ENCODE results near the gene NPIPB8. TPM values are rescaled to one million over a fixed set of nuclear protein-coding genes. Genes with fewer than 3 reads are reported as not detected.
A peak's percentile ranks its signal among the peaks of the same experiment; 100 is the strongest.
"Not testable (repeated sequence)": the region's sequence is repeated elsewhere in the genome, so short reads cannot be mapped to it uniquely, and the experiment has no call there.

Gene NPIPB8
- total RNA-seq, result under 1 TPM in 2 of 4 donors, not detected in 2; 0.44 to 0.95 TPM
- not detected for polyA plus RNA-seq
- long read RNA-seq, donor 1, result 0 reads
- long read RNA-seq, donor 2, result 0 reads
- long read RNA-seq, donor 3, result 0 reads
- long read RNA-seq, donor 4, result 0 reads

GRCh38 chr16:28637765-28638164 lies at the start of gene NPIPB8:
TSS of gene NPIPB8 (plus strand) at chr16:28638065. CDS start at chr16:28638361, 296 bp downstream.
- H3K27ac ChIP-seq (ENCODE audit: low read length); ATAC-seq; H3K4me3 ChIP-seq (ENCODE audit: low read length); H3K9me3 ChIP-seq (ENCODE audit: control insufficient read depth, low read length); H3K27me3 ChIP-seq (ENCODE audit: control insufficient read depth, insufficient read depth); DNase-seq; intact Hi-C loops (cut with DNase I); H3K4me1 ChIP-seq (ENCODE audit: control insufficient read depth, insufficient read depth, low read length): not testable (repeated sequence)
- no CpG with 5 or more reads among the region's 1 CpG for WGBS

- no peak for ATAC-seq
- intact Hi-C loops (cut with DNase I), result no loop called here
Observed at GRCh38 chr16:28589069-28589468, 48.8 kb upstream of the NPIPB8 start.

DNA sequence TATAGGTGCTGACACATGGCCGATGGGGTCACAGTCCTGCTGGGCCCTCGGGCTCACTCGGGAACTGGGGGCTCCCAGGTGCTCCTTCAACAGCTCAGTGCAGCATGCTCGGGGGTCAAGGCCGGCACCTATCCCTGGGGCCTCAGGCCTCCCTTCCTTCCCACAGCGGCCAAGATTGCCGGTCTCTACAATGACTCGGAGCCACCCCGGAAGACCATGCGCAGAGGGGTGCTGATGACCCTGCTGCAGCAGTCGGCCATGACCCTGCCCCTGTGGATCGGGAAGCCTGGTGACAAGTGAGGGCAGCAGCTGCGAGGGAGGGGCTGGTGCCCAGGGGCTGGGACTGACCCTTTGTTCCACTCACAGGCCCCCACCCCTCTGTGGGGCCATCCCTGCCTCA lies 47.9 kb upstream of the NPIPB8 start:
- WGBS, result 94% methylated on average over 13 of the region's 13 CpGs
- H3K27ac ChIP-seq (ENCODE audit: low read length), result no peak overlapping the region
- no peaks in the 10 kb centered on the region for H3K27me3 ChIP-seq (ENCODE audit: control insufficient read depth, insufficient read depth)
- no peaks in the 10 kb centered on the region for H3K9me3 ChIP-seq (ENCODE audit: control insufficient read depth, low read length)
- DNase-seq (no peak), ATAC-seq (no peak)
- H3K4me1 ChIP-seq (ENCODE audit: control insufficient read depth, insufficient read depth, low read length), result no peaks in the 10 kb centered on the region
- intact Hi-C loops (cut with DNase I), result no loop called here
- no peak overlapping the region for H3K4me3 ChIP-seq (ENCODE audit: low read length)

More at GRCh38 chr16:28589069-28589468, 48.8 kb upstream of the NPIPB8 start:
- H3K27ac ChIP-seq (ENCODE audit: low read length), result no peak overlapping the region
- no peaks in the 10 kb centered on the region for H3K9me3 ChIP-seq (ENCODE audit: control insufficient read depth, low read length)
- no peaks in the 10 kb centered on the region for H3K4me1 ChIP-seq (ENCODE audit: control insufficient read depth, insufficient read depth, low read length)
- no peaks in the 10 kb centered on the region for H3K27me3 ChIP-seq (ENCODE audit: control insufficient read depth, insufficient read depth)
- 95% methylated on average over 8 of the region's 8 CpGs for WGBS
- DNase-seq, result no peak
- H3K4me3 ChIP-seq (ENCODE audit: low read length), result no peak overlapping the region

DNA sequence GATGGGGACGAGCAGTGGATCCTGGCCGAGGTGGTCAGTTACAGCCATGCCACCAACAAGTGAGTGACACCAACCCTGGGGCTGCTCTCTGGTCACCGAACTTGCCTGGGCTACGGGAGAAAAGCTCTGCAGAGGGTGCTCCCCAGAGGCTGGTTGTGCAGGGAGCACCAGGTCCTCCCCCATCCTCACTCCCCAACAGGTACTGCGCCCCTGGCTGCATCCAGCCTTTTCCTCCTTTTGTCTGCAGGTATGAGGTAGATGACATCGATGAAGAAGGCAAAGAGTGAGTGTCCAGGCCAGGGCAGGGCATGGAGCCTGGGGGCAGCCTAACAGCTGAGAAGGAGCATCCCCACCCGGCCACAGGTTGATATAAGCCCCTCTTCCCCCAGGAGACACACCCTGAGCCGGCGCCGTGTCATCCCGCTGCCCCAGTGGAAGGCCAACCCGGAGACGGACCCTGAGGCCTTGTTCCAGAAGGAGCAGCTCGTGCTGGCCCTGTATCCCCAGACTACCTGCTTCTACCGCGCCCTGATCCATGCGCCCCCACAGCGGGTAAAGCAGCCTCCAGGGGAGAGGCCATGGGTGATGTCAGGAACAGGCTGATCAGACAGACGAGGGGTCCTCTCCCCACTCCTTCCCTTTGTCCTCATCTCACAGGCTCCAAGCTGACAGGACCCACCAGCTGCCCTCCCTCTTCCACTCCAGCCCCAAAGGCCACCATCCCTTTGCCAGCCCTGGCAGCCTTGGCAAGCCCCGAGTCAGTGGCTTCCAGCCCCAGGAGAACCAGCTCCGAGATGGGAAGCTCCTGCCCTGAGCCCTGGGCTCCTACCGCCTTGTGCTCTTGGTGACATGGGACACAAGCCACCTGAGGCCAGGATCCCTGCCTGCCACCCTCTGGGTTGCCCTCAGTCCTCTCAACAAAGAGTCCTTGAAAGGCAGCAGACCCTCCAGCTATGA lies 47.2 kb upstream of the NPIPB8 start:
- H3K4me1 ChIP-seq (ENCODE audit: control insufficient read depth, insufficient read depth, low read length), result no peaks in the 10 kb centered on the region
- H3K9me3 ChIP-seq (ENCODE audit: control insufficient read depth, low read length), result no peaks in the 10 kb centered on the region
- intact Hi-C loops (cut with DNase I), result no loop called here
- H3K27me3 ChIP-seq (ENCODE audit: control insufficient read depth, insufficient read depth), result no peaks in the 10 kb centered on the region
- DNase-seq (no peak), ATAC-seq (no peak)
- WGBS, result 92% methylated on average over 22 of the region's 22 CpGs
- H3K4me3 ChIP-seq (ENCODE audit: low read length), result no peak overlapping the region
- no peak overlapping the region for H3K27ac ChIP-seq (ENCODE audit: low read length)

- ATAC-seq, result no peak
- no peaks in the 10 kb centered on the region for H3K27me3 ChIP-seq (ENCODE audit: control insufficient read depth, insufficient read depth)
- intact Hi-C loops (cut with DNase I), result no loop called here
Observed at GRCh38 chr16:28591355-28591754, 46.5 kb upstream of the NPIPB8 start.

GRCh38 chr16:28592511-28592910 lies 45.4 kb upstream of the NPIPB8 start:
- intact Hi-C loops (cut with DNase I), result no loop called here
- Histone ChIP-seq H3K9me3 (ENCODE audit: control insufficient read depth, low read length) (no peaks in the 10 kb centered on the region), H3K4me3 (ENCODE audit: low read length) (no peak overlapping the region), H3K4me1 (ENCODE audit: control insufficient read depth, insufficient read depth, low read length) (peaks cover 13% of the 10 kb centered on the region), H3K27ac (ENCODE audit: low read length) (no peak overlapping the region), H3K27me3 (ENCODE audit: control insufficient read depth, insufficient read depth) (no peaks in the 10 kb centered on the region)
- DNase-seq, result no peak
- ATAC-seq, result no peak
- WGBS, result 90% methylated on average over 5 of the region's 5 CpGs

More at GRCh38 chr16:28591355-28591754, 46.5 kb upstream of the NPIPB8 start:
- WGBS, result 87% methylated on average over 6 of the region's 6 CpGs
- Histone ChIP-seq H3K4me3 (ENCODE audit: low read length) (no peak overlapping the region), H3K4me1 (ENCODE audit: control insufficient read depth, insufficient read depth, low read length) (peaks cover 4% of the 10 kb centered on the region), H3K27ac (ENCODE audit: low read length) (no peak overlapping the region), H3K9me3 (ENCODE audit: control insufficient read depth, low read length) (no peaks in the 10 kb centered on the region)
- no peak for DNase-seq

- peak in 1 of 3 donors; percentile 58 for DNase-seq
- Histone ChIP-seq H3K9me3 (ENCODE audit: control insufficient read depth, low read length) (no peaks in the 10 kb centered on the region), H3K27me3 (ENCODE audit: control insufficient read depth, insufficient read depth) (no peaks in the 10 kb centered on the region), H3K4me1 (ENCODE audit: control insufficient read depth, insufficient read depth, low read length) (peaks cover 13% of the 10 kb centered on the region), H3K4me3 (ENCODE audit: low read length) (no peak overlapping the region), H3K27ac (ENCODE audit: low read length) (no peak overlapping the region)
- no peak for ATAC-seq
- intact Hi-C loops (cut with DNase I), result no loop called here
- 87% methylated on average over 13 of the region's 13 CpGs for WGBS
Observed at GRCh38 chr16:28592979-28593553, 44.8 kb upstream of the NPIPB8 start.

DNA sequence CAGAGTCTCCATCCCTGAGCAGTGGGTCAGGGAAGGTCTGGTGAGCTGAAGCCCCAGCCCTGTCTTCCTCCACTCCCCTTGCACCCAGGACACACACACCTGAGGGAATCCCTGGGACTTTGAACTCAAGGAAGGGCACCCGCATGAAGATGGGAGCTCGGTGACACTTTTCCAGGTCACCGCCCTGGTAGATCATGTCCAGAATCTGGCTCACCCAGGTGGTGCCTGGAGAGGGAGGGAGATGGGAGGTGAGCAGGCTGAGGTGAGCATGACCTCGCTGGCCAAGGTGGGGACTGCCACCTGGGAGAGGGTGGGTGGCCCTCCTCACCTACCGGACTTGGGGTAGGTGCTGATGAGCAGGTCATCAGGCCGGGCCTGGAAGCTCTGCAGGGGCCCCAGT lies 42.4 kb upstream of the NPIPB8 start:
- H3K27me3 ChIP-seq (ENCODE audit: control insufficient read depth, insufficient read depth); intact Hi-C loops (cut with DNase I); H3K4me3 ChIP-seq (ENCODE audit: low read length); ATAC-seq; H3K9me3 ChIP-seq (ENCODE audit: control insufficient read depth, low read length); H3K27ac ChIP-seq (ENCODE audit: low read length); DNase-seq: not testable (repeated sequence)
- 87% methylated on average over 6 of the region's 6 CpGs for WGBS
- H3K4me1 ChIP-seq (ENCODE audit: control insufficient read depth, insufficient read depth, low read length), result peaks cover 13% of the 10 kb centered on the region

DNA sequence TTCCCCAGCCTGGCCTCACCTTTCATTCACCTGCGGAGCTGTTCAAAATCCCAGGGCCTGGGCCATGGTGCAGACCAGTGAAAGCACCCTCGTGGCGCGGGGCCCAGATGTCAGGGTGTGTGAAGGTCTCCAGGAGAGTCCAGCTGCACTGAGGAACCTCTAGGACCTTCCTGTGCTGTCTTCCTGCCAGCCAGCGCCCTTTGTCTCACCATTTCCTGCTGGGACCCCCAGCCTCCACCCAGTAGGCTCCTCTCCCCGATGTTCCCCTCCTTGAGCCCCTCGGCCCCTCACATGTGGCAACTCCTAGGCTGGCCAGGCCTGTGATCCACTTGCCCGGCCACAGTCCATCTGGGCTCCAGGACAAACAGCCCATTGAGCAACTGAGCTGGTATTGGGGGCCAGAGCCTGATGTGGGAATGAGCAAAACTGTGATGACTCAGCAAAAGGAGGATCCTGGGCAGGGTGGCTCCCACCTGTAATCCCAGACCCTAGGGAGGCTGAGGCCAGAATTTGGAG lies 41.7 kb upstream of the NPIPB8 start:
- no peak overlapping the region for H3K4me3 ChIP-seq (ENCODE audit: low read length)
- intact Hi-C loops (cut with DNase I), result no loop called here
- WGBS, result 71% methylated on average over 8 of the region's 8 CpGs
- peak; percentile 3 to 23 for ATAC-seq
- H3K9me3 ChIP-seq (ENCODE audit: control insufficient read depth, low read length), result no peaks in the 10 kb centered on the region
- no peak overlapping the region for H3K27ac ChIP-seq (ENCODE audit: low read length)
- H3K4me1 ChIP-seq (ENCODE audit: control insufficient read depth, insufficient read depth, low read length), result peaks cover 13% of the 10 kb centered on the region
- peak in 2 of 3 donors; percentile 61 to 63 for DNase-seq
- H3K27me3 ChIP-seq (ENCODE audit: control insufficient read depth, insufficient read depth), result no peaks in the 10 kb centered on the region

DNA sequence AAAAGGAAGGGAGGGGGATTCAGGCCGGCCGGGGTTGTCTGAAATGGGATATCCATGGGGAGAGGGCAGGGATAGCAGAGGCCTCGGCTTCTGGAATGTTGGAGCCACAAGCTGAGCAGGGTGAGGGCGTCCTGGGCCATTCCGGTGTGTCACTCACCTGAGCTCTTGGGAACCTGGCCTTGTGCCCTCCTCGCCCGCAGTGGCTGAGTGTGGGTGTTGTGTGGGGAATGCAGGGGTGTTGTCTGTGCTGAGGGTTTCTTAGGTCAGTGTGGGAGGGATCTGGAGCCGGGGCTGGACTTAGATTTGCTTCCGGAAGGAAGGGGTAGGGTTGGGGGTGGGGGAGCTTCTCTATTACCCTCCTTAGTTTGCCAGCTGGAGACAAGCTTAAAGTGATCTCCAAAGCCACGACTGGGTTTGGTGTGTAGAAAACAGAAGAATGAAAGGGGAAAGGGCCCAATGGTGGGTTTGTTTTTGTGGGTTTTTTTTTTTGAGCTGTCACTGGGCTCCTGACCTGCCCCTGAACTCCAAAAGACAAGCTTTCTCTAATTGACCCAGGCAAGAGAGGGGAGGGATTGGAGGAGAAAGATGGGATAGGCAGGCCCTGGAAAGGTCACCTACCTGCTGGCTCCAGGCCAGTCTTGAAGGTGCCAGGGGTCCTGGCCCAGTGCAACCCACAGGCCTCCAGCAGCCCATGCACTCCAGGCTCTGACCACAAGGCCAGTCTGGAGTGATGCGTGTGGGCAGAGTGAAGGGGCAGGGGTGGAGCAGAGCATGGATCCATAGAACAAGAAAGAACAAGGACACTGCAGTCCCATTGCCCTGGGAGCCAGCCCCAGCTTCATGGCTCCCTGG lies 40.8 kb upstream of the NPIPB8 start, which contains the start of gene SULT1A2:
Gene SULT1A2 (minus strand): TSS at position 211 of the 852 bp plus-strand sequence. CDS start 1,120 bp downstream, outside the sequence.
- ATAC-seq (peak; percentile 80 to 81), DNase-seq (peak; percentile 44 to 77 (median 74))
- Histone ChIP-seq H3K4me3 (ENCODE audit: low read length) (peak within 1 kb of the TSS; percentile 45), H3K27ac (ENCODE audit: low read length) (peak within 1 kb of the TSS; percentile 89), H3K9me3 (ENCODE audit: control insufficient read depth, low read length) (no peaks in the 10 kb centered on the region), H3K27me3 (ENCODE audit: control insufficient read depth, insufficient read depth) (no peaks in the 10 kb centered on the region), H3K4me1 (ENCODE audit: control insufficient read depth, insufficient read depth, low read length) (peaks cover 13% of the 10 kb centered on the region)
- 17% methylated on average over 11 of the region's 11 CpGs for WGBS
- intact Hi-C loops (cut with DNase I), result no loop called here
